ENCODE measurements around the gene AADAC.

GRCh38 chr3:151787626-151788025 lies 26.3 kb upstream of the AADAC start:
- TF ChIP-seq CTCF (conservative IDR thresholded peaks at IDR 0.05; ENCODE audit: low read depth, low read length) (no peak), EZH2 (IDR thresholded peaks at IDR 0.05; ENCODE audit: borderline replicate concordance, low read depth, low read length, poor library complexity, severe bottlenecking) (no peak)
